KOPT-K1 (cell line): ENCODE results near the gene THAP4.

Source experiments
- H3K27ac ChIP-seq: fragments of 200-600 bp; sonication (generic); 2 replicates; pipeline ENCODE4 v1.5.1; 2016; ENCODE audit warnings: antibody characterized with exemption, mild to moderate bottlenecking, low read depth, low read length; ENCODE audit not compliant: poor library complexity, severe bottlenecking
- H3K36me3 ChIP-seq: fragments of 200-600 bp; sonication (generic); 2 replicates; pipeline ENCODE4 v1.5.1; 2017; ENCODE audit warnings: antibody characterized with exemption, mild to moderate bottlenecking, low read length, moderate library complexity; ENCODE audit not compliant: insufficient read depth
- H3K9me3 ChIP-seq: fragments of 200-600 bp; sonication (generic); 2 replicates; pipeline ENCODE4 v1.5.1; 2017; ENCODE audit warnings: antibody characterized with exemption, low read length, mild to moderate bottlenecking; ENCODE audit not compliant: insufficient read depth, poor library complexity, severe bottlenecking

THAP4 gene

DNA sequence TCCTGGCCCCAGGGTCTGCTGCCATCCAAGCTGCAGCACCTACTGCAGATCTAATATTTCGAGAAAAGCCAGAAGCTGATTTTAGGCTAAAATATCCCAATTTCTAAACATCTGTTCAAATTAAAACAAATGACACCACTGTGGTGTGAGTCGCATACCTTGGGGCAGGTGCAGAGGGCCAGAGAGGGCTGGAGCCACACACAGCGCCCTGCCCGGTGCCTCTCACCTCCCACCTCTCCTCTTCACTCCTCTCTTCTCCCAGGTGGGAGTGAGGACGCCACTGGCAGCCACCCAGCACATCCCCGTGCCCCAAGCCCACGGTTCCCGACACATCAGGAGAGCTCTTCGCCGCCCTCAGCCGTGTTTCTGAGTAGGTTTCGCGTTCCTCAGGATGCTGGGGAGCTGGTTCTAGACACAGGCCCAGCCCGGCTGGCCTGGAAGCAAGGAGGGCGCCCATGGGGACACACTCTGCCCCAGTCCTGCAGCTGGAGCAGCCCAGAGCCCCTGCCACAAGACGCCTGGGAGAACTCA, 21.4 kb downstream of the THAP4 start:
- peaks cover 21% of the 10 kb centered on the region; the same call in 1 of the 2 replicates for H3K36me3 ChIP-seq
- H3K9me3 ChIP-seq, result no peaks in the 10 kb centered on the region
- H3K27ac ChIP-seq, result no peak overlapping the region

DNA sequence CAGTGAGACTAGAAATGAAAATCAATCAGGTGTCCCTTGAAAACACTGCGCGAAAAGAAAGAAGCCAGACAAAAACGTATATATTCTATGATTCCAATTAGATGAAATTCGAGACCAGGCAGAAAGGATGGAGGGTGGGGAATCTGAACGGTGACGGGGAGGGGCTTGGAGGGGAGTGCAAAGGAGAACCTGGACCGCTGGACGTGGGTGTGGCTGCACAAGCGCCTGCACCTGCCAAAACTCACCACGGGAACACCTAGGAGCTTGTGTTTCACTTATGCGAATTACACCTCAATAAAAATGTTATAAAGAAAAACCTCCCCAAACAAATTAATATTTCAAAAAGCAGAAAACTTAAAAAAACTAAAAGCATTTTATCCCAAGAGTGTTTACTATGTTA, 21.9 kb downstream of the THAP4 start:
- Histone ChIP-seq H3K9me3 (no peaks in the 10 kb centered on the region), H3K36me3 (peaks cover 15% of the 10 kb centered on the region; the same call in 1 of the 2 replicates), H3K27ac (no peak overlapping the region)

DNA sequence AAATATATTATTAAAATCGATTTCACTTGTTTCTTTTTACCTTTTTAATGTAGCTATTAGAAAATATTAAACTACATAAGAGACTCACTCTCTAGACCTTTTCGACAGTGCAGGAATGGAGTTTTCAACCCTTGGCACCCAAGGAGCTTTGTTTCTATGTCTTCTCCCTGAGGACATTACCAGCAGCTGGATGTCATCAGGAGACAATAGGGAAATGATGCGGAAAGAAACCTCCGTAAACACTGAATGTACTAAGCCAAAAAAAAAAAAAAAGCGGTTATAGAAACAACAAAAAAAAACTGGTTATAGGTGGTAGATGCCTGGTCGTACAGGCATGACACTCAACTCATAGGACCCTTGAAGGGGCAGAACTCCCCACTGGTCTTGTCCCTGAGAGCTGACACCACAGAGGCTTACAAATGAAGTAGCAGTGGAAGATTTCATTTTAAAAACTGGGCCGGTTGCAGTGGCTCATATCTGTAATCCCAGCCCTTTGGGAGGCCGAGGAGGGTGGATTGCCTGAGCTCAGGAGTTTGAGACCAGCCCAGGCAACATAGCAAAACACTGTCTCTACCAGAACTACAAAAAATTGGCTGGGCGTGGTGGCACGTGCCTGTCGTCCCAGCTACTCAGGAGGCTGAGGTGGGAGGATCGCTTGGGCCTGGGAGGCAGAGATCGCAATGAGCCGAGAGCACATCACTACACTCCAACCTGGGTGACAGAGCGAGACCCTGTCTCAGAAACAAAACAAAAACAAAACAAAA, 23.8 kb downstream of the THAP4 start:
- H3K9me3 ChIP-seq, result no peaks in the 10 kb centered on the region
- no peak overlapping the region for H3K27ac ChIP-seq
- H3K36me3 ChIP-seq, result peaks cover 9% of the 10 kb centered on the region; the same call in 1 of the 2 replicates

DNA sequence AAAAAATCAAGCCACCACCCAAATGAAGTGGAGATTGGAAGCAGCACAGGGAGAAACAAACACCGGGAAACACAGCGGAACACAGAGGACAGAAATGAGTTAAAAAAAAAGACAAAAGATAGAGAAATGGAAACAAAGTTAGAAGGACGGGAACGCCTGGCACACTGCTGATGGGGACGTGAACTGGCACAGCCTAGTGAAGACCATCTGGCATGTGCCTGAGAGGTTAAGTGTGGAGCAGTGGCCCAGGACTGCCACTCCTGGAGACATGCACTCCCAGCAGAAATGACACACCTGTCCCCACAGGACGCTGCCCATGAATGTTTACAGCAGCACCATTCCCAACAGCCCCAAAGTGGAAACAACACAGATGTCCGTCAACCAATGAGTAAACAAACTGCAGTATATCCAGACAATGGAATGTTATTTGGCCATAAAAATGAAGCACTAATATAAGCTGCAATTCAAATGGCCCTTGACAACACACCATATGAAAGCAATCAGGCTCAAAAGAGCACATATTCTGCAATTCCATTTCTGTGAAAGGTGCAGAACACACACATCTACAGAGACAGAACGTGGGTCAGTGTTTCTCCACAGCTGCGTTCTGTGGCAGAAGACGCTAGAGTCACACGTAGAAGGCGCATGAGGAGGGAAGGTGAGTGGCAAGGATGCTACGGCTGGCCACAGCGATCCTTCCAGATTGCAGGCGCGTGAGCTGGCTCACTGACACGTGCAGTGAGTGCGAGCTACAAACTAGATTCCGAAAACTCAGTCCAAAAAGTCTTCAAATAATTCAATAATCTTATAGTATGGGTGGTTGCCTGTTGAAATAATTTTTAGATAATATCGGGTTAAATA, 24.6 kb downstream of the THAP4 start:
- peaks cover 12% of the 10 kb centered on the region; the same call in 1 of the 2 replicates for H3K36me3 ChIP-seq
- no peaks in the 10 kb centered on the region for H3K9me3 ChIP-seq
- H3K27ac ChIP-seq, result no peak overlapping the region

DNA sequence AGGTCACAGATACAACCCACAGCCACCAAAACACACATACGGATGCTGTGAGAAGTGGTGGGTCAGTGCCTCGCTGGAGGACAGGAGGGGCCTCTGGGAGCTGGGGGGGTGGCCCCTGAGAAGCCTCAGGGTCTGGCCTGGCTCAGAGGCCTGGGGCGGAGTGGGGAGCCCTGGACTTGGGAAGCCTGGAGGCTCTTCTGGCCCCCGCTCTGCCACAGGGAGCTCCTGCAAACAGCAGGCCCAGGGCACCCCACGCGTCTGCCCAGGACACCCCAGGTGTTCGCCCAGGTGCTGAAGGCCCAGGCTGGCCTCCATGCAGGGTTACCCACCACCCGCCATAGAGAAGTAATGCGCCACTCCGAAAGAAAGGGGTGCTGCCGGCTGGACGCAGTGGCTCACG, 25.9 kb downstream of the THAP4 start:
- H3K36me3 ChIP-seq, result peaks cover 18% of the 10 kb centered on the region; the same call in 1 of the 2 replicates
- H3K27ac ChIP-seq, result no peak overlapping the region
- H3K9me3 ChIP-seq, result no peaks in the 10 kb centered on the region

DNA sequence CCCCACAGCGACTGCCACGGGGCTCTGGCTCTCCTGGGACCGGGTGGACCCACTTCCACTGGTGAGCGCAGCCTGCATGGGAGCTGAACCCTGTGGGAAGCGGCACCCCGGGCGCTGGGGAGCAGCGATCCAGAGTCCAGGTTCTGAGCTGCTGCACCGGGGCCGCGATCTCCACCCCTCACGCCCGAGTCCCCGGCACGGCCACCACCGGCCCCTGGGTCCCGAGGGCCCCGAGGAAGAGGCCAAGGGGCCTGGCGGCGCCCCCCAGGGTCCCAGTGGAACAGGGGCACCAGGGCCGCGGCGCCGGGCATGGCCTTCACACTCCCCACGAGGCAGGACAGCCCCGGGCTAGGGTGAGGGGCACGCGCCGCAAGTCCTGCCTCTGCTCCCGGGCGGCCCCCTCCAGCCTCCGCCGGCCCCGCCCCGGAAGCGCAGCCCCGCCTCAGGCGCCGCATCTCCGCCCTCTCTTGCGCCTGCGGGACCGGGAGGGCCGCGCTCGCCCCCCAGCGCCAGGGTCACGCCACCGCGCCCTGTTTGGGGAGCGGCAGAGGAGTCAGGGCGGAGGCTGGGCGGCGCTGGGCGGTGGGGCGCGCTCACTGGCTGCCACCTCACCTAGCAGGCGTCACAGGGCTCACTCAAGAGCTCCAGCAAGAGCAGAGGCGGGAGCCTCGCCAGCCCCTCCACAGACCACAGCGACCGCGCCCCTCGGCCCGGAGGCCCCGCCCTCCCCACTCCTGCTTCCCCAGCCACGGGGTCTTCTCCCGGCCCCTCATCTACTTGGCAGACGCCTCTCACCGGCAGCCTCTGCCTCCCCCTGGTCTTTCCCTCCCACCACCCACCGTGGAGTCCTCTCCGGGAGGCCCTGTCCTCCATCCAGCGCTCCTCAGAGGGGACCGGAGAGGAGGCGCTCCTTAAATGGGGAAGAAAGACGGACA, 26.8 kb downstream of the THAP4 start:
- Histone ChIP-seq H3K9me3 (no peaks in the 10 kb centered on the region), H3K27ac (peak overlapping the region; percentile 49), H3K36me3 (peaks cover 28% of the 10 kb centered on the region)

DNA sequence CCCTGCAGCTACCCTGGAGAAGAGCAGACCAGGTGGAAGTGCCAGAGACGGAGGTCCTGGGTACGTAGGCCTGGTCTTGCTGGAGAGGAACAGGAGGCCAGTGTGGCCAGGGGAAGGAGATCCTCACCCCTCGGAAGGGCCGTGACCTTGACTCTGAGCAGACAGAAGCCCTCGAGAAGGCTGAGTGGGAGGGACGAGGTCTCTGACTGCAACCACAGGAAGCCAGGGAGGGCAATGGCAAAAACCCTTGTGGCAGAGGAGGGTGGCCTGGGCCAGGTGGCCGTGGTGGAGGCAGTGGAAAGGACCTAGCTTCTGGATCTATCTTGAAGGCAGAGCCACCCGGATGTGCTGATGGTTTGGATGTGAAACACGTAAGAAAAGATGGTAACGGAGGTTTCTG, 28.1 kb downstream of the THAP4 start:
- H3K27ac ChIP-seq, result peak overlapping the region; percentile 24
- H3K36me3 ChIP-seq, result peaks cover 33% of the 10 kb centered on the region
- H3K9me3 ChIP-seq, result no peaks in the 10 kb centered on the region

DNA sequence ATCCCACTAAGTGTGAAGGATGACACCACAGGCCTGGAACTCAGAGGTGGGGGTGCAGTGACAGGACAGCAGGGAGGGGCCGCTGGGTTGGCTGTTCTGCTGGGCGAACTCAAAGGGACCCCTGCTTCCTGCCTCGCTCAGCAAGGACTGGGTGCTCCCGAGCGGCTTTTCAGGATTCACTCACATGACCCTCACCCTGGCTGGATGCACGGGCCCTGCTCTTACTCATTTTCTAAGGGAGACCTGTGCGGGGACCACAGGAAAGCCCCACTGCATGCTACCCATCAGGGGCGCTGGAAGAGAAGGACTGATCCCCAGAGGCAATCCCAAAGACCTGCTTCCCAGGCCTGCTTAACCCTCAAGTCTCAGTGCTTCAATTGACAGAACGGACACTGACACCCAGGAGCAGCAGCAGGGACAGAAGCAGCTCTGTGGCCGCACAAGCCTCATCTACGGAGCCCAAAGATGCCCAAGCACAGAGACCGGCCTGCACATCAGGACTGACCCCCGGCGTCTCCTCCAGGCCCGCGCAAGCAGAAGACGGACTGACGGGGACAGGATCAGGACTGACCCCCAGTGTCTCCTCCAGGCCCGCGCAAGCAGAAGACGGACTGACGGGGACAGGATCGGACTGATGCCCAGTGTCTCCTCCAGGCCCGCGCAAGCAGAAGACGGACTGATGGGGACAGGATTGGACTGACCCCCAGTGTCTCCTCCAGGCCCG, 29.6 kb downstream of the THAP4 start:
- Histone ChIP-seq H3K27ac (no peak overlapping the region), H3K9me3 (no peaks in the 10 kb centered on the region), H3K36me3 (peaks cover 35% of the 10 kb centered on the region)

DNA sequence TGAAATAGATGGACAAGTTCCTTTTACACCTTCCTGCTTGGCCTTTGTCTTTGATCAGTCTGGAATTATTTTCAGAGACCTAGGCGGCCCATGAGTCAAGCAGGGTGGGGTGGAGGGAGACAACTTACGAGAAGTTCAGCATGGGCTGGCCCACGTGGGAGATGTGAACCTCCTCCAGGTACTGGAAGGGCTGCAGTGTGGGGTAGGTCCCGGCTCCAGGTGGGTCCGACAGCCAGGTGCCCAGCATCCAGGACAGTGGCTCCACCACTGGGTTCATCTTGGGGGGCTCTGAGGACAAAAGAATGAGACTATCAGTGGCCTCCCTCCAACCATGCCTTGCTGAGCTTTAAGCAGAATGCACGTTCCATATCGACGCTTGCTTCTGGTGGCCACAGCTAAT, 30.8 kb downstream of the THAP4 start:
- Histone ChIP-seq H3K27ac (no peak overlapping the region), H3K9me3 (no peaks in the 10 kb centered on the region), H3K36me3 (peaks cover 45% of the 10 kb centered on the region)

DNA sequence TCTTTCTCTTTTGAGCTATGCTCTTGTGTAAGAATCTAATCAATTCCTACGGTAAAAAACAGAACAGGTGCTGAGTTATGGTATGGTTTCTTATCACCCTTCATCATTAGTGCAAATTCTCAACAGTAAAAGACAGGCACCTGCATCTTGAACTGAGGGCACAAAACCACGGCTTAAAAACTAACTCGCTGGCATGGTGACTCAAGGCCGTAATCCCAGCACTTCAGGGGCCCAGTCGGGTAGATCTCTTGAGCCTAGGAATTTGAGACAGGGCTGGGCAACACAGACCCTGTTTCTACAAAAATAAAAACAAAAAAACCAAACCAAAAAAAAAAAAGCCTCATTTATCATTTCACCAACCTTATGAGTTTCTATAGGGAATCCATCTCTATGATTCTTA, 33.3 kb downstream of the THAP4 start:
- peaks cover 62% of the 10 kb centered on the region for H3K36me3 ChIP-seq
- H3K27ac ChIP-seq, result peak overlapping the region; percentile 37
- no peaks in the 10 kb centered on the region for H3K9me3 ChIP-seq

DNA sequence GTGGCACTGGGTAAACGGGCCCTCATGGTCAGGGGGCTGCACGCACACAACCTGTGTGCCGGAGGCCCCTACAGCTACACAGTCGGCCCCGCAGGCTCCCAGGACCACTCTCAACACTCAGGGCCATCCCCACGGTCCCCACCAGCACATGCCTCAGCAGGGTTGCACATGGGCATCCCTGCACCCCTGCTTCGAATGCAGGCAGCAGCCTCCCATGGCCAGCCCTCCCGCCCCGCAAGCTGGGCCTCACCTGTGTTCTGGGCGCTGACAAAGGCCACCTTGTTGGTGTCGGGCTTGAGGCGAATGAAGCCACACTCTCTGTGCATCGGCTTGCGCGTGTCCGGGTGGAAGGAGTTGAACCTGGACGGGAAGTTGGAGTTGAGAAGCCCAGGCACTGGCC, 34.2 kb downstream of the THAP4 start:
- Histone ChIP-seq H3K9me3 (no peaks in the 10 kb centered on the region), H3K27ac (peak overlapping the region; percentile 37), H3K36me3 (peaks cover 62% of the 10 kb centered on the region)

DNA sequence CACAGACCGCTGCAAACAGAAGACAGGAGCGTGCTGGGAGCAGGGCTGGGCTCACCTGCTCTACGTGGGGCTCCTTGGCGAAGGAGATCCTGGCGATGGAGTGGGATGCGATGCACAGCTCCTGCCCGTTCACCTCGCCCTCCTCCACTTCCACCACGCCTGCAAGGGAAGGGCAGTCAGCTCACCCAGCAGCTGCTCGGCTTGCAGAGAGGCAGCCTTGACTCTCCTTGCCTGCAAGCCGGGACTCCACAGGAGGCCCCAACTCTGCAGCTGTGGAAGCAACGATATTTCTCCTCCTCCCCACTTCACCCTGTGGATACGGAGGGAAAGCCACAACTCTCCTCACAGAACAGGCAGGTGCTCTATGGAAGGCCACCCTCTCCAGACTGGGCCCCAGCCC, 35.1 kb downstream of the THAP4 start:
- peaks cover 70% of the 10 kb centered on the region for H3K36me3 ChIP-seq
- H3K9me3 ChIP-seq, result no peaks in the 10 kb centered on the region
- H3K27ac ChIP-seq, result no peak overlapping the region

DNA sequence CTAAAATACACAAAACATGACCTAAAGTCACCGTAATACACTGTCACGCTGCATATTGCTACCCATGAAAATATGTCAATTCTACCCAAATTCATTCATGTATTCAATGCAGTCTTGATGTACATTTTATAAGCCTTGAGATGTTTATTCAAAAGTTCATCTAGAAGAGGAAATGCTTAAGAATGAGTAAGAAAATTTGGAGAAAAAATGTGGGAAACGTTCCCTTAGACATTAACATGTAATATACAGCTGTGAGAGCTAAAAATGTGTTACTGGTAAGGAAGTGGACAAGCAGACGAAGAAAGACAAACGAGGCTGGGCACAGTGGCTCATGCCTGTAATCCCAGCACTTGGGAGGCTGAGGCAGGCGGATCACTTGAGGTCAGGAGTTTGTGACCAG, 37.3 kb downstream of the THAP4 start:
- no peak overlapping the region for H3K27ac ChIP-seq
- no peaks in the 10 kb centered on the region for H3K9me3 ChIP-seq
- peaks cover 64% of the 10 kb centered on the region for H3K36me3 ChIP-seq

DNA sequence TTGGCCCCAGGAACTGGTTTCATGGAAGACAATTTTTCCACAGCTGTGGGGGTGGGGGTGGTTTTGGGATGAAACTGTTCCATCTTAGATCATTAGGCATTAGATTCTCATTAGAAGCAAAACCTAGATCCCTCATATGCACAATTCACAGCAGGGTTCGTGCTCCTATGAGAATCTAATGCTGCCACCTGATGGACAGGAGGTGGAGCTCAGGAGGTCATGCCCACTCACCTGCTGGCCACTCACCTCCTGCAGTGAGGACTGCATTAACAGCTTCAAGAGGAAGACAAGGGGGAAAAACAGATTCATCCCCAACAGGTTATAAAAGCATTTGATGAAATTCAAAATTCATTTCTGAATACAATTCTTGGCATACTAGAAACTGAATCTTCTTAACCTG, 38.5 kb downstream of the THAP4 start:
- H3K9me3 ChIP-seq, result no peaks in the 10 kb centered on the region
- H3K36me3 ChIP-seq, result peaks cover 74% of the 10 kb centered on the region
- no peak overlapping the region for H3K27ac ChIP-seq
